Neural cell (in vitro differentiated cells): ENCODE results near the gene FEN1. TPM values are rescaled to one million over a fixed set of nuclear protein-coding genes. Genes with fewer than 3 reads are reported as not detected.

Experiments used
- H2AFZ ChIP-seq: fragments of 200-600, 300-800 bp; sonication (generic), shearing (Covaris generic); 2 replicates; pipeline ENCODE4 v1.6.0; 2014; ENCODE audit warnings: low read depth, mild to moderate bottlenecking, antibody characterized with exemption, low read length, moderate library complexity
- H3F3A ChIP-seq: fragments of 200-600 bp; shearing (Covaris generic); 2 replicates; pipeline ENCODE4 v1.6.1; 2016; ENCODE audit warnings: mild to moderate bottlenecking, moderate library complexity, mixed read lengths, antibody characterized with exemption, low read length; ENCODE audit not compliant: insufficient read depth, poor library complexity, severe bottlenecking
- H3K27ac ChIP-seq: fragments of 200-600, 300-800 bp; sonication (generic), shearing (Covaris generic); 2 replicates; pipeline ENCODE4 v1.5.1; 2014; ENCODE audit warnings: mild to moderate bottlenecking, low read length, moderate library complexity
- H3K27me3 ChIP-seq: fragments of 300-800, 200-600 bp; sonication (generic), shearing (Covaris generic); 2 replicates; pipeline ENCODE4 v1.6.0; 2014; ENCODE audit warnings: mild to moderate bottlenecking, low read depth, low read length, moderate library complexity; ENCODE audit not compliant: insufficient read depth
- H3K36me3 ChIP-seq: fragments of 300-800, 200-600 bp; sonication (generic), shearing (Covaris generic); 2 replicates; pipeline ENCODE4 v1.5.1; 2014; ENCODE audit warnings: mild to moderate bottlenecking, antibody characterized with exemption, low read length, moderate library complexity; ENCODE audit not compliant: insufficient read depth
- H3K4me2 ChIP-seq: fragments of 300-800, 200-600 bp; sonication (generic), shearing (Covaris generic); 2 replicates; pipeline ENCODE4 v1.6.0; 2014; ENCODE audit warnings: mild to moderate bottlenecking, low read length
- H3K4me3 ChIP-seq: fragments of 300-800, 200-600 bp; sonication (generic), shearing (Covaris generic); 2 replicates; pipeline ENCODE4 v1.5.1; 2014; ENCODE audit warnings: mild to moderate bottlenecking, low read length, moderate library complexity
- H3K79me2 ChIP-seq: fragments of 200-600 bp; shearing (Covaris generic); replicated peaks from 2 replicates; pipeline ENCODE4 v1.6.0; 2014; ENCODE audit warnings: mild to moderate bottlenecking, low read length, moderate library complexity; ENCODE audit not compliant: insufficient read depth
- H3K9ac ChIP-seq: fragments of 300-800, 200-600 bp; sonication (generic), shearing (Covaris generic); 2 replicates; pipeline ENCODE4 v1.6.1; 2016; ENCODE audit warnings: mild to moderate bottlenecking, low read length, mixed read lengths
- H3K9me2 ChIP-seq: fragments of 200-600 bp; shearing (Covaris generic); 2 replicates; pipeline ENCODE4 v1.6.1; 2016; ENCODE audit warnings: mild to moderate bottlenecking, low read length, mixed read lengths; ENCODE audit not compliant: insufficient read depth
- H3K9me3 ChIP-seq: fragments of 200-600, 300-800 bp; sonication (generic), shearing (Covaris generic); 2 replicates; pipeline ENCODE4 v1.6.1; 2016; ENCODE audit warnings: mild to moderate bottlenecking, mixed run types, low read length, moderate library complexity, mixed read lengths
- H4K20me1 ChIP-seq: fragments of 200-600 bp; shearing (Covaris generic); 2 replicates; pipeline ENCODE4 v1.6.1; 2016; ENCODE audit warnings: mild to moderate bottlenecking, mixed run types; ENCODE audit not compliant: insufficient read depth
- CTCF ChIP-seq: fragments of 450-650 bp; IDR thresholded peaks from 2 replicates; pipeline ENCODE4 v1.5.1; 2014; ENCODE audit warnings: antibody characterized with exemption, mild to moderate bottlenecking, moderate library complexity; ENCODE audit not compliant: poor library complexity, severe bottlenecking
- EP300 ChIP-seq: fragments of 450-650 bp; conservative IDR thresholded peaks from 2 replicates; pipeline ENCODE4 v1.6.1; 2014; ENCODE audit warnings: antibody characterized with exemption, mild to moderate bottlenecking, moderate library complexity; ENCODE audit not compliant: poor library complexity, severe bottlenecking
- EZH2 ChIP-seq: fragments of 200-600, 300-800 bp; shearing (Covaris generic), sonication (generic); IDR thresholded peaks from 2 replicates; pipeline ENCODE4 v1.6.1; 2014; ENCODE audit warnings: antibody characterized with exemption, low read length, borderline replicate concordance, mild to moderate bottlenecking; ENCODE audit not compliant: insufficient read depth, poor library complexity, severe bottlenecking
- MXI1 ChIP-seq: fragments of 450-650 bp; conservative IDR thresholded peaks from 2 replicates; pipeline ENCODE4 v1.6.1; 2014; ENCODE audit warnings: antibody characterized with exemption, mild to moderate bottlenecking; ENCODE audit not compliant: poor library complexity, severe bottlenecking
- POLR2AphosphoS5 ChIP-seq: IDR thresholded peaks from 2 replicates; pipeline ENCODE4 v1.6.1; 2012
- RAD21 ChIP-seq: fragments of 450-650 bp; conservative IDR thresholded peaks from 2 replicates; pipeline ENCODE4 v1.6.1; 2014; ENCODE audit warnings: antibody characterized with exemption, mild to moderate bottlenecking, moderate library complexity
- SMC3 ChIP-seq: fragments of 450-650 bp; conservative IDR thresholded peaks from 2 replicates; pipeline ENCODE4 v1.6.1; 2014; ENCODE audit warnings: antibody characterized with exemption, mild to moderate bottlenecking, moderate library complexity; ENCODE audit not compliant: poor library complexity
- TAF1 ChIP-seq: IDR thresholded peaks from 2 replicates; pipeline ENCODE4 v1.6.1; 2012; ENCODE audit warnings: low read depth
- polyA plus RNA-seq: library from polyadenylated mRNA; depleted of rRNA; stranded (reverse); fragments of >200 nt; gene quantifications from 2 replicates; pipeline ENCODE4 v1.2.3, GENCODE V29; 2014
- TF ChIP-seq, protein P1 (sequence below): IDR thresholded peaks from 2 replicates; pipeline ENCODE4 v1.6.1; 2012; ENCODE audit warnings: borderline replicate concordance

The FEN1 gene
- polyA plus RNA-seq, 1 donor from 2014 or later: 27.2 TPM

GRCh38 chr11:61747967-61748285, 44.8 kb upstream of the FEN1 start:
- H2AFZ ChIP-seq: no peak overlapping the region
- H3K9me2 ChIP-seq: no peaks in the 10 kb centered on the region
- H3K4me2 ChIP-seq: no peak overlapping the region
- H3K9me3 ChIP-seq: no peaks in the 10 kb centered on the region
- H4K20me1 ChIP-seq: no peaks in the 10 kb centered on the region
- no peaks in the 10 kb centered on the region for H3F3A ChIP-seq
- no peak overlapping the region for H3K9ac ChIP-seq
- no peak overlapping the region for H3K27ac ChIP-seq
- no peak for TF ChIP-seq POLR2AphosphoS5
- no peak for TF ChIP-seq MXI1
- no peak for TF ChIP-seq SMC3
- TF ChIP-seq, protein P1, sequence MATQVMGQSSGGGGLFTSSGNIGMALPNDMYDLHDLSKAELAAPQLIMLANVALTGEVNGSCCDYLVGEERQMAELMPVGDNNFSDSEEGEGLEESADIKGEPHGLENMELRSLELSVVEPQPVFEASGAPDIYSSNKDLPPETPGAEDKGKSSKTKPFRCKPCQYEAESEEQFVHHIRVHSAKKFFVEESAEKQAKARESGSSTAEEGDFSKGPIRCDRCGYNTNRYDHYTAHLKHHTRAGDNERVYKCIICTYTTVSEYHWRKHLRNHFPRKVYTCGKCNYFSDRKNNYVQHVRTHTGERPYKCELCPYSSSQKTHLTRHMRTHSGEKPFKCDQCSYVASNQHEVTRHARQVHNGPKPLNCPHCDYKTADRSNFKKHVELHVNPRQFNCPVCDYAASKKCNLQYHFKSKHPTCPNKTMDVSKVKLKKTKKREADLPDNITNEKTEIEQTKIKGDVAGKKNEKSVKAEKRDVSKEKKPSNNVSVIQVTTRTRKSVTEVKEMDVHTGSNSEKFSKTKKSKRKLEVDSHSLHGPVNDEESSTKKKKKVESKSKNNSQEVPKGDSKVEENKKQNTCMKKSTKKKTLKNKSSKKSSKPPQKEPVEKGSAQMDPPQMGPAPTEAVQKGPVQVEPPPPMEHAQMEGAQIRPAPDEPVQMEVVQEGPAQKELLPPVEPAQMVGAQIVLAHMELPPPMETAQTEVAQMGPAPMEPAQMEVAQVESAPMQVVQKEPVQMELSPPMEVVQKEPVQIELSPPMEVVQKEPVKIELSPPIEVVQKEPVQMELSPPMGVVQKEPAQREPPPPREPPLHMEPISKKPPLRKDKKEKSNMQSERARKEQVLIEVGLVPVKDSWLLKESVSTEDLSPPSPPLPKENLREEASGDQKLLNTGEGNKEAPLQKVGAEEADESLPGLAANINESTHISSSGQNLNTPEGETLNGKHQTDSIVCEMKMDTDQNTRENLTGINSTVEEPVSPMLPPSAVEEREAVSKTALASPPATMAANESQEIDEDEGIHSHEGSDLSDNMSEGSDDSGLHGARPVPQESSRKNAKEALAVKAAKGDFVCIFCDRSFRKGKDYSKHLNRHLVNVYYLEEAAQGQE: no peak
- H3K36me3 ChIP-seq: no peaks in the 10 kb centered on the region
- H3K27me3 ChIP-seq: peaks cover 10% of the 10 kb centered on the region
- no peaks in the 10 kb centered on the region for H3K79me2 ChIP-seq
- no peak overlapping the region for H3K4me3 ChIP-seq

- H3K36me3 ChIP-seq: no peaks in the 10 kb centered on the region
- H3K4me3 ChIP-seq: no peak overlapping the region
- H3K4me2 ChIP-seq: no peak overlapping the region
- TF ChIP-seq POLR2AphosphoS5 (no peak), EZH2 (no peak), CTCF (no peak), RAD21 (no peak), TAF1 (no peak), SMC3 (no peak), MXI1 (no peak), EP300 (no peak)
- TF ChIP-seq, protein P1: no peak
- H3K27me3 ChIP-seq: peaks cover 15% of the 10 kb centered on the region
- no peaks in the 10 kb centered on the region for H4K20me1 ChIP-seq
- no peaks in the 10 kb centered on the region for H3K79me2 ChIP-seq
- no peak overlapping the region for H3K9ac ChIP-seq
- no peak overlapping the region for H2AFZ ChIP-seq
- no peaks in the 10 kb centered on the region for H3K9me3 ChIP-seq
- no peaks in the 10 kb centered on the region for H3K9me2 ChIP-seq
- no peaks in the 10 kb centered on the region for H3F3A ChIP-seq
- H3K27ac ChIP-seq: no peak overlapping the region
These were observed 43.0 kb upstream of the FEN1 start for GRCh38 chr11:61749591-61750217.
